ENCODE data around the gene ZBTB21. TPM values are rescaled to one million over a fixed set of nuclear protein-coding genes. Genes with fewer than 3 reads are reported as not detected.

The ZBTB21 gene
- total RNA-seq, 6 donors from 2014 or later: 12.4 to 28.3 (median 16.7) TPM

GRCh38 chr21:42004406-42005199 lies 5.6 kb downstream of the ZBTB21 start:
- Histone ChIP-seq H3K27me3 (no peaks in the 10 kb centered on the region), H3K4me3 (no peak overlapping the region), H3K4me1 (peaks cover 3 to 8% (median 6%) of the 10 kb centered on the region in 4 donors), H3K36me3 (peaks cover 0 to 11% (median 2%) of the 10 kb centered on the region in 4 donors), H3K9me3 (no peaks in the 10 kb centered on the region), H3K27ac (no peak overlapping the region)
- ATAC-seq (ENCODE audit: low FRiP score in 2 of 2) (no peak), DNase-seq (no peak)
- 94% methylated on average over 5 of the region's 5 CpGs for WGBS, 2 donors
- TF ChIP-seq EP300 (IDR thresholded peaks at IDR 0.05) (no peak), POLR2AphosphoS5 (IDR thresholded peaks at IDR 0.05) (no peak), CTCF (IDR thresholded peaks at IDR 0.05) (no peak)

GRCh38 chr21:42003051-42003461 lies 7.1 kb downstream of the ZBTB21 start:
- 64 to 78% methylated on average over 4 of the region's 4 CpGs for WGBS, 2 donors

GRCh38 chr21:42002421-42002958 lies 7.7 kb downstream of the ZBTB21 start:
- Histone ChIP-seq H3K27ac (no peak overlapping the region), H3K9me3 (no peaks in the 10 kb centered on the region), H3K27me3 (no peaks in the 10 kb centered on the region), H3K4me3 (no peak overlapping the region), H3K4me1 (peaks cover 0 to 7% (median 0%) of the 10 kb centered on the region in 4 donors), H3K36me3 (peaks cover 0 to 11% (median 4%) of the 10 kb centered on the region in 4 donors)
- ATAC-seq (ENCODE audit: low FRiP score in 2 of 2): no peak
- 86 to 87% methylated on average over 14 of the region's 14 CpGs for WGBS, 2 donors
- TF ChIP-seq POLR2AphosphoS5 (IDR thresholded peaks at IDR 0.05) (no peak), EP300 (IDR thresholded peaks at IDR 0.05) (no peak), CTCF (IDR thresholded peaks at IDR 0.05) (no peak), POLR2A (IDR thresholded peaks at IDR 0.05) (no peak)
- DNase-seq: no peak

More at GRCh38 chr21:42003051-42003461, 7.1 kb downstream of the ZBTB21 start:
- no peak for DNase-seq
- H3K4me3 ChIP-seq: no peak overlapping the region
- H3K27ac ChIP-seq: no peak overlapping the region
- peaks cover 0 to 3% (median 0%) of the 10 kb centered on the region in 4 donors for H3K4me1 ChIP-seq
- ATAC-seq (ENCODE audit: low FRiP score in 2 of 2): no peak
- H3K27me3 ChIP-seq: no peaks in the 10 kb centered on the region
- TF ChIP-seq POLR2AphosphoS5 (IDR thresholded peaks at IDR 0.05): no peak
- no peak for TF ChIP-seq EP300 (IDR thresholded peaks at IDR 0.05)
- no peak for TF ChIP-seq CTCF (IDR thresholded peaks at IDR 0.05)
- no peak for TF ChIP-seq POLR2A (IDR thresholded peaks at IDR 0.05)
- no peaks in the 10 kb centered on the region for H3K9me3 ChIP-seq
- H3K36me3 ChIP-seq: peaks cover 0 to 11% (median 4%) of the 10 kb centered on the region in 4 donors

GRCh38 chr21:42001781-42002180 lies 8.4 kb downstream of the ZBTB21 start:
- no peak overlapping the region for H3K27ac ChIP-seq
- no peaks in the 10 kb centered on the region for H3K9me3 ChIP-seq
- TF ChIP-seq EP300 (IDR thresholded peaks at IDR 0.05): no peak
- no peak for TF ChIP-seq POLR2A (IDR thresholded peaks at IDR 0.05)
- no peak for TF ChIP-seq POLR2AphosphoS5 (IDR thresholded peaks at IDR 0.05)
- no peak for TF ChIP-seq CTCF (IDR thresholded peaks at IDR 0.05)
- ATAC-seq (ENCODE audit: low FRiP score in 2 of 2): no peak
- DNase-seq: no peak
- H3K4me3 ChIP-seq: no peak overlapping the region
- no peaks in the 10 kb centered on the region for H3K27me3 ChIP-seq
- H3K36me3 ChIP-seq: peaks cover 0 to 11% (median 4%) of the 10 kb centered on the region in 4 donors
- WGBS, 2 donors: 88 to 93% methylated on average over 2 of the region's 2 CpGs
- H3K4me1 ChIP-seq: peaks cover 0 to 7% (median 0%) of the 10 kb centered on the region in 4 donors

Data from upper lobe of left lung (tissue), 6 donors.